IgD-negative memory B cell (primary cell): ENCODE data around the gene TAF3. TPM values are rescaled to one million over a fixed set of nuclear protein-coding genes. Genes with fewer than 3 reads are reported as not detected.
A peak's percentile ranks its signal among the peaks of the same experiment; 100 is the strongest.

Source experiments
- H3K27ac Mint-ChIP-seq, 3 donors: one replicate each; pipeline ENCODE4 v1.8.0; 2020 to 2022; ENCODE audit warnings: mild to moderate bottlenecking in 3 of 3, mixed read lengths in 3 of 3, moderate library complexity in 1 of 3
- H3K27me3 Mint-ChIP-seq: one replicate; pipeline ENCODE4 v1.8.0; 2021; ENCODE audit warnings: mixed read lengths
- H3K36me3 Mint-ChIP-seq: one replicate; pipeline ENCODE4 v1.8.0; 2020; ENCODE audit warnings: mild to moderate bottlenecking, mixed read lengths
- H3K4me1 Mint-ChIP-seq, 3 donors: one replicate each; pipeline ENCODE4 v1.8.0; 2020 to 2022; ENCODE audit warnings: mixed read lengths in 3 of 3, mild to moderate bottlenecking in 1 of 3
- H3K4me3 Mint-ChIP-seq, 4 donors: one replicate each; pipeline ENCODE4 v1.8.0; 2020 to 2022; ENCODE audit warnings: mild to moderate bottlenecking in 4 of 4, mixed read lengths in 4 of 4, moderate library complexity in 3 of 4
- H3K9me3 Mint-ChIP-seq, 3 donors: one replicate each; pipeline ENCODE4 v1.8.0; 2020 to 2021; ENCODE audit warnings: mixed read lengths in 3 of 3, mild to moderate bottlenecking in 1 of 3
- polyA plus RNA-seq: library from polyadenylated mRNA; unstranded; fragments of 300-500 nt; fragmentation: Illumina TruSeq; gene quantifications from one replicate; pipeline ENCODE4 v1.2.3, GENCODE V29; 2021

The TAF3 gene
- polyA plus RNA-seq, 1 donor from 2014 or later, result 16.2 TPM

DNA sequence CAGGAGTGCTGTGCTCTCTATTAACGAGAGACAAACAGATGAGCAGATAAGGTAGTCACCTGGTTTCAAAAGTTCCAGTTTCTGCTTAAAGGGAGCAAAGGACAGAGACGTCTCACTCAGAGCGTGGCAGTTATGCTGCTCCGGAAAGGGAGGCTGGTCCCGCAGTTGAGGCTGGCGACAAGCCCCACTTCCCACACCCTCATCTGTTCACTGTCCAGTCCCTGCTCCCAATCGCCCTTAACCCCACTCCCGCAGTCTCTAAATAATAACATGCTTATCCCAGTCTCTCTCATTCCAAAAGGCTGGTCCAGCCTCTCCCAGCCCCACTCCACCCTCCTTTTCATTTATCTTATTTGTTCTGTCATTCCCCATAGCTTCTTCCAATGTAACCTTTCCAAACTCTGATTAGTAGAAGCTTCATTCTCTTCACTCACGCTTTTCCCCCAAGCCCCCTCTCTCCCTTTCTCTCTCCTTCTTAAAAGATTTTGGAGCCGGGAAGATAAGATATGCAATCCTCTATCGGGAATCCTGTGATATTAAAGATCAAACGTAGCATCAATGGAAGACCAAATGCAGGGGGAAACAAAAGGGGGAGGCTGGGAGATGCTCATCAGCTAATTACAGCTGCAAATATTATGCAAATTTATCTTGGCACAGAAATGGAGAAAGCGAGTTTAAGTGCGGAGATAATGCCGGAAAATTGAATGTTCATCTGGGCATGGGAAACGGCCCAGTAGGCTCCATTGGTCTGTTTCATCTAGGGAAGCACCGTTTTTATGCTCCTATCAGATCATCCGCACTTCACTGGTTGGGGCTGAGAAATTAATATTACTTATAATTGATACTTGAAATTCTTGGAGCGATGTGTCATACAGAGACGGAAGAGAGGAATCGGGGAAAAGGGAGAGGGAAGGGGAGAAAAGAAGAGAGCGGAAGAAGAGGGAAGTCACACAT is 219.9 kb downstream of the TAF3 start:
- Mint-ChIP-seq H3K4me1 (peaks cover 13 to 19% (median 18%) of the 10 kb centered on the region in 3 donors), H3K27me3 (peaks cover 70% of the 10 kb centered on the region), H3K36me3 (no peaks in the 10 kb centered on the region), H3K27ac (peak overlapping the region; percentile 63 to 77 (median 76)), H3K4me3 (peak overlapping the region; percentile 14 to 63 (median 46)), H3K9me3 (peaks cover 2 to 6% (median 5%) of the 10 kb centered on the region in 3 donors)

DNA sequence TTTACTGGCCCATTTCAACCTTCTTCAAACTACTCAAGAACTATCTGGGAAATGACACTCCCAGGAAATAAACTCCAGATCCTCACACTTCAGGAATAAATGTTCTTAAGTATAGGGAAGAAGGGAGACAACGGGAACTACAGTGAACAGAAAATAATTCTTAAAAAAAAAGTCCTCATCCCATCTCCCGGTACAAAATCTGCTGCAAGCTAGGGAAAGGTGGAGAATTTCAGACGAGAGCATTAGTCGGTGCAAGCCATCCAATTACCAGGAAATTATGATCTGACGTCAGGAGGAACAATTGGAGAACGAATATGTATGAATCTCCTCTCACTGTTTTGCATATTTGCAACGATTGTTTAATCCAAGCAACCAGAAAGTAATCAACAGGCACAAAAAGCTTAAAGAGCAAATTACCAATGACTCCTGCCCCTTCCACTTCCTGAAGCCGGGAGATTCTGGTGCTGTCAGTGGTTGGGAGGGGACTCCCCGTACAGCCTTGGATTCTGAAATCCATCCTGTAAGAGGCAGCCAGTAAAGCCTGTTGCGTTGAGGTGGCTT is 221.1 kb downstream of the TAF3 start:
- H3K27ac Mint-ChIP-seq, result peak overlapping the region; percentile 49 to 77 (median 52)
- H3K9me3 Mint-ChIP-seq, result peaks cover 2 to 7% (median 6%) of the 10 kb centered on the region in 3 donors
- H3K27me3 Mint-ChIP-seq, result peaks cover 71% of the 10 kb centered on the region
- H3K36me3 Mint-ChIP-seq, result peaks cover 2% of the 10 kb centered on the region
- peak overlapping the region in 3 of 4 donors; percentile 4 to 66 (median 49) for H3K4me3 Mint-ChIP-seq
- peaks cover 11 to 24% (median 24%) of the 10 kb centered on the region in 3 donors for H3K4me1 Mint-ChIP-seq

DNA sequence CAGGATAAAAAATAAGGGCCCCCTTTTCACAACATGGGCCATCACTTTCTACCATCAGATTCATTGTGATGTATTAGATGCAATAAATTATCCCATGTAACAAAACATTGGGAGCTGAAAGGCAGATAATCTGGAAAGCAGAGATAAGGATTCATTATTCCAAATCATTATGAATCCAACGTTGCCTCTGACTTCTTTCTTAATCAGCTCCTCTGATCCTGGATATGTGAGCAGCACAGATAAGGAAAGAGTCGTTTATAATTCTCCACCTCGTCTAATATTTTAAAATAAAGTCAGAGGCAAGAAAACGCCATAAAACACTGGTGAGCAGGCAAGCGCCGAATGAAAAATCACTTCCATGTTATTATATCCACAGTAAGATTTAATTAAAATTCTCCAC is 222.3 kb downstream of the TAF3 start:
- Mint-ChIP-seq H3K4me1 (peaks cover 12 to 28% (median 26%) of the 10 kb centered on the region in 3 donors), H3K27ac (peak overlapping the region; percentile 22 to 52 (median 46)), H3K36me3 (peaks cover 2% of the 10 kb centered on the region), H3K9me3 (peaks cover 2 to 7% (median 6%) of the 10 kb centered on the region in 3 donors), H3K4me3 (peak overlapping the region in 1 of 4 donors; percentile 11), H3K27me3 (peaks cover 75% of the 10 kb centered on the region)

DNA sequence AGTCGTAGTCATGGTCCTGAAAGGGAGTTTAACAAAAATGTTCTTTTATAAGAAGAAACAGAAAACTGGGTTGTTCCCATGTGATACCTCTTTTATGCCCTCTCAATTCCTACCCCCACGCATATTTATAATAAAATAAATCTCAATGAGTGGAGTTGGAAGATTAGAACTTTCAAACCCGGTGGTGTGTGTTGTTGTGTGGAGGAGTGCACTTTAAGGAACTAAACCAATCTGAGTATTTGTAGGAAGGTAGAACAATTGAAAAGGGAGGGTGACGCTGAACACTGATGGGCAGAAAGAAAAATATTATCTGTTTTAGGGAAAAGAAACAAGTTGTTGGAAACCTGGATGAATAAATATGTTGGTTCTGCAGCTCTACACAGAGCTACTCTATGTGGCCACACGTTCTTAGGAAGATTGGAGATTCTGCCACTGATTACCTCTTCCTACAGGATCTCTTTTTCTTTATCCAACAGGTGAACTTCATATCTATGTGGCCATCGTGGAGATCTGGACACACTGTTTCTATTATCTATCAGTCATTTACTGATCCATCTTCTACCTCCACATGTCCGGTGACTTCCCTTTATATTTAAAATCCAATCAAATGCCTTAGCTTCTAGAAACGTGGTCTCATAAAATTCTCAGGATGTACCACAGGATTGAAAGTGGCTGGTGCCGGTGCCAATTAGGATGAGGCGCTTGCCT is 223.1 kb downstream of the TAF3 start:
- H3K9me3 Mint-ChIP-seq, result peaks cover 2 to 7% (median 6%) of the 10 kb centered on the region in 3 donors
- peak overlapping the region in 2 of 4 donors; percentile 22 to 55 for H3K4me3 Mint-ChIP-seq
- peaks cover 19 to 34% (median 29%) of the 10 kb centered on the region in 3 donors for H3K4me1 Mint-ChIP-seq
- peaks cover 2% of the 10 kb centered on the region for H3K36me3 Mint-ChIP-seq
- peaks cover 82% of the 10 kb centered on the region for H3K27me3 Mint-ChIP-seq
- peak overlapping the region in 1 of 3 donors; percentile 67 for H3K27ac Mint-ChIP-seq

DNA sequence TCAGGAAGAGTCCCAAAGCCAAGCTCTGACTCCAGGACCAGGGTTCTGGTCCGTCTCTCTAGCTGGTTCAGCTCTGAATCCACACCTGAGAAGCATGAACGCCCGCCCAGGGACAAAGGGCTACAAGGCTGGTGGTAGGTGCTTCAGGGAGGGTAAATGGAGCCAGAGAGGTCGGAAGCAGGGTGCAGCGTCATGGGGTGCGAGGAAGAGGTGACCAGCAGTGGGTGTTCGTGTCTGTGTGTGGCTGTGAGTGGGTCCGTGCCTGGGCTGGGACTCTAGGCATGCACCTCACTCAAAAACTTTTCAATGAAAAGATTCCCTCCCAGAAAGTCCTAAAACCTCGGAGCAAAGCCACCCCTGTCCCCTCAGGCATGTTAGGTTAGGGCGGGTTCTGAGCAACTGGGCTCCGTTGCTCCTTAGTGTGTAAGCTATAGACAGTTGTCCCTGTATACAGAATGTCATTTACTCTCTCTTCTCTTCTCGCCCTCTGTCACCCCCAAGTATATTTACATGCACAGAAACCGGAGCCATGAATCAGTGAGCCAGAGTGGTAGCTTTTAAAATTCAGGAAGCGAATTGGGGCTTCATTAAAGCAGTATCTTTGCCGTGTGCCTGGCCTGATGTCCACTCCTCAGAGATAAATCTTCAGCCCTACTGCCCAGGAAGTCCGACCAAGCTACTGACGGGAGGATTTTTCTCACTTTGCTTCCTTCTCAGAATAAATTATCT is 223.9 kb downstream of the TAF3 start:
- H3K4me1 Mint-ChIP-seq, result peaks cover 20 to 35% (median 29%) of the 10 kb centered on the region in 3 donors
- H3K9me3 Mint-ChIP-seq, result peaks cover 2 to 7% (median 6%) of the 10 kb centered on the region in 3 donors
- peak overlapping the region in 2 of 3 donors; percentile 67 to 74 for H3K27ac Mint-ChIP-seq
- H3K4me3 Mint-ChIP-seq, result peak overlapping the region in 3 of 4 donors; percentile 22 to 69 (median 52)
- H3K36me3 Mint-ChIP-seq, result peaks cover 2% of the 10 kb centered on the region
- H3K27me3 Mint-ChIP-seq, result peaks cover 87% of the 10 kb centered on the region

DNA sequence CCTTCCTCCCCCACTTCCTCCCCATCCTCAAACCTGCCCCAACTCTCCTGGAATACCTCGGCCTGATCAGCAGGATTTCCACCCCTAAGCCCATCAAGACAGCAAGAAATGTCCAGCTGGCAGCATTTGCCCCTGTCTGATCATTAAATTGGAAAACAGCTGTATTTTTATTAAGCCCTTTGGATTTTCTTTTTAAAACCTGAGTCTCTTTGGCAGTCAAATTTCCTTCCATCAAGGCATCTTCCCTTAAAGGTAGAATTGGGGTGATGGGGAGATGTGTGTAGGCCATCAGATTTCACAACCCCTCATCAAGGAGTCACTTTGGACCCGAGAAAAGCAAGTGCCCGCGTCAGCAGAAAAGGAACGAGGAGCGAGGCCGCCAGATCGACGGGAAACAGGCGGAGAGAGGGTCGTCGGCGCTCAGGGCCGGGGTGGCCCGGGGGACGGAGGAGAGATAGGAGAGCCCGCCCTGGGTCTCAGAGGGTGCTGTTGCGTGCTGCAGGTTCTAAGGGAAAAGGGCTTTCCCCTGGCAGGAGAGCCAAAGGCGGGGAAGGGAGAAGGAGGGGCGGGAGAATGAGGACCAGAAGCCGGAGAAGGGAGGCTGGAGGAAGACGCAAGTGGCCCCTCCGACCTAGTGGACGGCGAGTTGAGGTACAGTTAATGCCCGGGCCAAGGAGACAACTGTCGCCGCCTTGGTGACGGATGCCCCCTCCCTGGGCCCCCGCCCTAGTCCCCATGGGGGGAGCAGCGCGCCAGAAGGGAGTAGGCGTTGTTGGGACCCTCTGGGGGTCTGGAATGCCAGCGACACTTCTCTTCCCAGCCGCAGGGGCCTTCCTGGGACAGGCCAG is 224.6 kb downstream of the TAF3 start:
- Mint-ChIP-seq H3K4me1 (peaks cover 20 to 35% (median 32%) of the 10 kb centered on the region in 3 donors), H3K27me3 (peaks cover 89% of the 10 kb centered on the region), H3K4me3 (peak overlapping the region in 3 of 4 donors; percentile 22 to 80 (median 69)), H3K9me3 (peaks cover 2 to 7% (median 6%) of the 10 kb centered on the region in 3 donors), H3K27ac (peak overlapping the region in 2 of 3 donors; percentile 42 to 67), H3K36me3 (peaks cover 3% of the 10 kb centered on the region)

DNA sequence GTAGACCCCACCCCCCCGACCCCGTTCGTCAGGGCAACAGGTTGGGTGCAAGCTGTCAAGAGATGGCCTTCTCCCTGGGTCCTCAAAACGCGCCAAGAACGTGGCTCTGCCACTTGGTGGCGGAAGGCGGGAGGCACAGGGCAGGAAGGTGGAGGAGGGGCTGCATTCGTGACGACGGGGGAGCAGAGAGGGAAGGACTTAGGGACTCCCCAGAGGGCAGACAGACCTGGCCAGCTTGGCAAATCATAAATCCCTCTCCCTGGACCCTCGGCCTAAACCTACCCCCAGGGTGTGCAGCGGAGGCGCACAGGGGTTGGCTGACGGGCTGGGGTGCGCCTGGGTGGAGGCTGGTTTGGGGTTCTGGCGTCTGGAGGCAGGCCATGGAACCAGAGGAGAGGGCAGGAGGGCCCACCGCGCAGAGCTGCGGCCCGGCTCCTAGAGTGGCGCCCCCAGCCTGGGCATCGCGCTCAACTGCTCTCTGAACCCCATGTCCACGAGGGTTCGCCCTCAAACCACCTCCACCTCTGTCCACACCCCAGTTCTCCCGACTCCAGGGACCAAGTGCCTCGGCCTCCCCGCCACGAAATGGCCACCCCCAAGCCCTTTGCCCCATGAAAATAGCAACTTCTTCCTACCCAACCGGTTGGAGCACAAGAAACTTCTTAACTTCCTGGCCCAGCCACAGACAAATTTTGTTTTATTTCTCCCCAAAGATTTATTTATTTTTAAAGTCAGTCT is 225.4 kb downstream of the TAF3 start:
- Mint-ChIP-seq H3K27ac (peak overlapping the region; percentile 2 to 89 (median 79)), H3K36me3 (peaks cover 3% of the 10 kb centered on the region), H3K27me3 (peaks cover 86% of the 10 kb centered on the region), H3K9me3 (peaks cover 0 to 2% (median 2%) of the 10 kb centered on the region in 3 donors), H3K4me1 (peaks cover 17 to 35% (median 34%) of the 10 kb centered on the region in 3 donors), H3K4me3 (peak overlapping the region in 2 of 4 donors; percentile 41 to 58)

DNA sequence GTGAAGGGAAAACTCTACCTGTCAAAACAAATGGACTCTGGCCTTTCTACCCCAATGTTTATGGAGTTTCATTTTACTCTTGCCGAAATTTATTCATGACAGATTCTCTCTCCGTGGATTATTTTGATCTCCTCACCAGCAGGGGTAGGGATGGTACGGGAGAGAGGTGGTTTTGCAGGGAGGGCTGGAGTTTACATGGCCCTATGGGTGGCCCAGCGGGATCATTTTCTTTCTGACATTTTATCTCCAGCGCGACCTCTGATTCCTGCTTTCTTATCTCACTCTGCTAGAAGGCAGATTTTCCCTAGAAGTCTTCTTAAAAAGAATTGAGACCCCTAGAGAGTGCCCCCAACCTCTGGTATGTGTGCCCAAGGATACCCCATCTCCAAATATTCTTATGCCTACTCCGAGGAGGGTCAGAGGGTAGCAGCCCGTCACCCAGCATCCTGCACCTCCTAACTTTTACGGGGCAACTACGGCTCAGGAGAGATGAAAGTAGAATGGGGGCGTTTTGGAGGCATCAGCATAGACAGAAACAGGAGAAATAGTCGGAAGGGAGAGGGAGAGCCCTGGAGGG is 226.1 kb downstream of the TAF3 start:
- peaks cover 17 to 40% (median 38%) of the 10 kb centered on the region in 3 donors for H3K4me1 Mint-ChIP-seq
- peaks cover 3% of the 10 kb centered on the region for H3K36me3 Mint-ChIP-seq
- H3K27me3 Mint-ChIP-seq, result peaks cover 86% of the 10 kb centered on the region
- H3K9me3 Mint-ChIP-seq, result peaks cover 0 to 2% (median 1%) of the 10 kb centered on the region in 3 donors
- H3K4me3 Mint-ChIP-seq, result peak overlapping the region; percentile 13 to 58 (median 31)
- H3K27ac Mint-ChIP-seq, result peak overlapping the region; percentile 79 to 89 (median 88)

DNA sequence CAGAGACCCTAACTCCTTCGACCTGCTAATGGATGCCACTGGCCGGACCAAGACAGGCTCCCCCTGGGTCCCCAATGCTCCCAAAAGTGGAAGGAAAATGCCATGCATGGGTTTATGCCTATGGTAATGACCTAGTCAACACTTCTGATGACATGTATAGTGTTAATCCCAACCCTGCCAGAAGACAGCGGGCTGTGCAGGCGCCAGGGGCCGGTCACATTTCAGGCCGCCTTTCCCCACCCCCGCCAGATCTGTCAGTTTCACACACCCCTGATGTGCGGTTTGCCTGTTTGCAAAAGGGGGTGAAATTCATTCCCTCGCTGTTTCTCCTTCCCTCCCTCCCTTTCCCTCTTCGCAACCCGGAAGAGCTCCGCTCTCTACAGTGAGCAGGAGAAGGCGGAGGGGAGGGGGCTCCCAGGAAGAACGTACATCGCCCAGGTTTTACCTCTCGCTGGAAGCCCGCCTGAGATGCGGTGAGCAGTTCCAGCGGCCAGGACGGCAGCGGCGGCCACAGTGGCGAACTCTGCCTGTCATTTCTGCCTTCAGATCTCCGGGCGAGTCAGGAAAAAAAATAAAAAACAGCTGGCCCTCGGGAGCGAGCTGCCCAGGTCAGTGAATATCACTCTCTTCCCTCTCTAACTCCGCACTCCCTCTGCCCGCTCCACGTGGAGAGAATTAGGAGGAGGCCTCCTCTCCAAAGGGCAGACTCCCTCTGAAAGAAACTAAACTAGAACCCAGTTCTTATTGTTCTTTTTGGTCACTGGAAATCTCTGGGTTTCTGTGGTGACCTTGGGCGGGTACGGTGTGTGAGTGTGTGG is 226.8 kb downstream of the TAF3 start:
- peak overlapping the region in 2 of 3 donors; percentile 79 to 89 for H3K27ac Mint-ChIP-seq
- H3K9me3 Mint-ChIP-seq, result peaks cover 0 to 2% (median 0%) of the 10 kb centered on the region in 3 donors

DNA sequence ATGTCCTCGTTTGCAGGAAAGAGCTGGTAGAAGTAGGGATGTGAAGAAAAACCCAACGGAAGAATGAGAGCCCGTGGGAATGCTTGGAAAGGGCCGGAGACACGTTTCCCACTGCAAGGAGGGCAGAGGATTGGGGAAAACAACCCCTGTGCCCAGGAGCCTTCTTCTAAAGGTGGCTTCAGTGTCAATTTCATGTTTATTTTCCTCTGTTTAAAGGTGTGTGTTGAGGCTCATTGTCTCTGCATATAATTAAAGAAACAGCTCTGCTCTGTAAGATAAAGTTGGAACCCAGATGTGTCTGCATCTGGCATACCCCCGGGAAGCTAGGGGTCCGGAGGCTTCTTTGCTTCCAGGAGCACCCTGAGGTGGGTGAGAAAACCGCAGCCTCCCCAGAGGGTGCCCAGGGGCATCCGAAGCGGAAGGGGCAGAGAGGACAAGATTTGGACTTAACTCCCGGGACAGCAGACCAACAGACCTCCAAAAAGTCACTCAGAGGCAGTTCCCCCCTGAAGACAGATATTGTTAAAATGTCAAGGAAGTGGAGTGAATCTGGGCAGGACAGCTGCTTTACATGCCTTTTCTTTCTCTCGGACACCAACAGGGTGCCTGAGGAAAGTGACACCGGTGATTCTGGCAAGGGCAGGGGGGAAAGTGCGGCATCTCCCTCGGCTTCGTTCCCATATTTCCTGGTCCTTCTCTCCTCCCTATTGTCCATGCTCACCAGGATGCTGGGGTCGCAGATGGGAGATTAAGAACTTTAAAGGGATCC is 227.6 kb downstream of the TAF3 start:
- Mint-ChIP-seq H3K9me3 (peaks cover 0 to 2% (median 0%) of the 10 kb centered on the region in 3 donors), H3K36me3 (peaks cover 3% of the 10 kb centered on the region), H3K4me3 (peak overlapping the region in 3 of 4 donors; percentile 41 to 75 (median 45)), H3K4me1 (peaks cover 17 to 40% (median 38%) of the 10 kb centered on the region in 3 donors), H3K27ac (peak overlapping the region in 2 of 3 donors; percentile 67 to 89), H3K27me3 (peaks cover 75% of the 10 kb centered on the region)

More for the DNA sequence above, 226.8 kb downstream of the TAF3 start:
- Mint-ChIP-seq H3K36me3 (peaks cover 3% of the 10 kb centered on the region), H3K27me3 (peaks cover 81% of the 10 kb centered on the region), H3K4me1 (peaks cover 17 to 40% (median 38%) of the 10 kb centered on the region in 3 donors), H3K4me3 (peak overlapping the region; percentile 39 to 75 (median 43))
